IMR-90 (cell line): ENCODE data around the gene CD300LG. TPM values are rescaled to one million over a fixed set of nuclear protein-coding genes. Genes with fewer than 3 reads are reported as not detected.

Experiments used
- ATAC-seq: fragments of 200-7000 bp; cut with Tn5 transposase; 2 replicates; pipeline ENCODE4 v1.9.1; 2020; ENCODE audit warnings: low read depth, mild to moderate bottlenecking, moderate library complexity
- BruUV-seq: library from RNA; stranded (reverse); fragments of 400-500 nt; replicated peaks from 2 replicates; lab custom pipeline; 2021; lab: Mats Ljungman, UMichigan
- CTCF ChIA-PET: fragments of 300-600 bp; formaldehyde crosslinking; extraction: SDS; loops from one replicate; lab custom pipeline; 2021; ENCODE audit warnings: antibody characterized with exemption; lab: Yijun Ruan, JAX
- POLR2A ChIA-PET: fragments of 300-600 bp; sonication (Branson Sonifier 250); formaldehyde crosslinking; loops from one replicate; lab custom pipeline; 2022; ENCODE audit warnings: antibody characterized with exemption; ENCODE audit not compliant: unreplicated experiment; lab: Charles Lee
- DNase-seq: peaks from one replicate; pipeline ENCODE4 v3.0.0; 2013
- H2AFZ ChIP-seq: replicated peaks from 2 replicates; pipeline ENCODE3; 2013; ENCODE audit warnings: low read length, mild to moderate bottlenecking; ENCODE audit not compliant: poor library complexity
- H2AK5ac ChIP-seq: 2 replicates; pipeline ENCODE4 v1.6.1; 2013; ENCODE audit warnings: low read depth, low read length, inconsistent platforms
- H2AK9ac ChIP-seq: replicated peaks from 2 replicates; pipeline ENCODE3; 2013; ENCODE audit warnings: mild to moderate bottlenecking, low read depth, low read length, moderate library complexity; ENCODE audit not compliant: poor library complexity
- H2BK120ac ChIP-seq: 2 replicates; pipeline ENCODE4 v1.6.1; 2013; ENCODE audit warnings: low read depth, low read length, inconsistent platforms
- H2BK15ac ChIP-seq: 3 replicates; pipeline ENCODE4 v1.6.1; 2013; ENCODE audit warnings: low read depth, low read length, inconsistent platforms
- H2BK20ac ChIP-seq: 2 replicates; pipeline ENCODE4 v1.6.1; 2013; ENCODE audit warnings: low read depth, mild to moderate bottlenecking, inconsistent platforms, low read length, moderate library complexity
- H2BK5ac ChIP-seq: 2 replicates; pipeline ENCODE4 v1.6.1; 2013; ENCODE audit warnings: mild to moderate bottlenecking, low read depth, low read length, inconsistent platforms; ENCODE audit not compliant: poor library complexity, severe bottlenecking
- H3K14ac ChIP-seq: replicated peaks from 2 replicates; pipeline ENCODE4 v1.6.1; 2013; ENCODE audit warnings: low read depth, low read length, inconsistent platforms
- H3K18ac ChIP-seq: 2 replicates; pipeline ENCODE4 v1.6.1; 2013; ENCODE audit warnings: low read depth, low read length, control low read depth
- H3K23ac ChIP-seq: 2 replicates; pipeline ENCODE4 v1.6.1; 2013; ENCODE audit warnings: low read depth, low read length, inconsistent platforms
- H3K27ac ChIP-seq: 2 replicates; pipeline ENCODE4 v1.5.1; 2013; ENCODE audit warnings: mild to moderate bottlenecking, control low read depth, low read length; ENCODE audit not compliant: insufficient read depth
- H3K27me3 ChIP-seq: 2 replicates; pipeline ENCODE4 v1.6.1; 2013; ENCODE audit warnings: low read length; ENCODE audit not compliant: control insufficient read depth, insufficient read depth
- H3K36me3 ChIP-seq: 2 replicates; pipeline ENCODE4 v1.6.1; 2013; ENCODE audit warnings: low read length, mixed read lengths; ENCODE audit not compliant: control insufficient read depth, insufficient read depth
- H3K4ac ChIP-seq: 2 replicates; pipeline ENCODE4 v1.6.1; 2013; ENCODE audit warnings: low read depth, low read length, inconsistent platforms
- H3K4me1 ChIP-seq: 2 replicates; pipeline ENCODE4 v1.6.1; 2013; ENCODE audit warnings: low read length, mixed read lengths; ENCODE audit not compliant: control insufficient read depth, insufficient read depth
- H3K4me2 ChIP-seq: 2 replicates; pipeline ENCODE4 v1.6.1; 2013; ENCODE audit warnings: low read depth, mild to moderate bottlenecking, control low read depth, low read length, moderate library complexity
- H3K4me3 ChIP-seq: 2 replicates; pipeline ENCODE4 v1.5.1; 2013; ENCODE audit warnings: low read depth, mild to moderate bottlenecking, control low read depth, low read length, moderate library complexity; ENCODE audit not compliant: insufficient read depth
- H3K56ac ChIP-seq: 2 replicates; pipeline ENCODE4 v1.6.1; 2013; ENCODE audit warnings: low read length, inconsistent platforms; ENCODE audit not compliant: insufficient read depth; ENCODE audit errors: extremely low read depth
- H3K79me1 ChIP-seq, 2 experiments: 2 replicates each; pipeline ENCODE4 v1.6.1; 2013; ENCODE audit warnings: low read length in 2 of 2, inconsistent platforms in 1 of 2, low read depth in 1 of 2
- H3K9ac ChIP-seq: 2 replicates; pipeline ENCODE4 v1.6.1; 2013; ENCODE audit warnings: low read depth, low read length, control low read depth
- H3K9me1 ChIP-seq: 2 replicates; pipeline ENCODE4 v1.6.1; 2013; ENCODE audit warnings: low read length, inconsistent platforms; ENCODE audit not compliant: insufficient read depth
- H3K9me3 ChIP-seq: 2 replicates; pipeline ENCODE4 v1.6.1; 2013; ENCODE audit warnings: low read length; ENCODE audit not compliant: control insufficient read depth, insufficient read depth
- H4K20me1 ChIP-seq: 2 replicates; pipeline ENCODE4 v1.6.1; 2013; ENCODE audit warnings: low read length, inconsistent platforms; ENCODE audit not compliant: insufficient read depth
- H4K5ac ChIP-seq: 2 replicates; pipeline ENCODE4 v1.6.1; 2013; ENCODE audit warnings: mild to moderate bottlenecking, low read depth, low read length, control low read depth
- H4K8ac ChIP-seq, 2 experiments: 2 replicates each; pipeline ENCODE4 v1.6.1; 2013; ENCODE audit warnings: low read depth in 2 of 2, low read length in 2 of 2, control low read depth in 1 of 2, inconsistent platforms in 1 of 2
- H4K91ac ChIP-seq: 2 replicates; pipeline ENCODE4 v1.6.1; 2013; ENCODE audit warnings: low read depth, low read length, inconsistent platforms; ENCODE audit not compliant: insufficient read depth
- MAZ ChIP-seq: IDR thresholded peaks from 2 replicates; pipeline ENCODE4 v1.6.1; 2012; ENCODE audit warnings: low read depth, mild to moderate bottlenecking, low read length, improper control_type of control experiment, moderate library complexity, borderline replicate concordance
- POLR2A ChIP-seq: IDR thresholded peaks from 2 replicates; pipeline ENCODE4 v1.6.1; 2012; ENCODE audit warnings: mild to moderate bottlenecking, low read depth, low read length
- SMC3 ChIP-seq: fragments of 150-350 bp; IDR thresholded peaks from 2 replicates; pipeline ENCODE4 v1.6.1; 2016; ENCODE audit warnings: low read depth, mild to moderate bottlenecking, antibody characterized with exemption, low read length, moderate library complexity
- WGBS, 2 experiments: methylation state at CpG; one replicate each; pipeline versions ENCODE4 v1.1.5 to v1.1.7; 2013; ENCODE audit warnings: missing lambda C conversion rate in 2 of 2; ENCODE audit not compliant: insufficient read length in 1 of 2; ENCODE audit errors: extremely low coverage in 2 of 2; 5-methylcytosine and 5-hydroxymethylcytosine counted together
- dilution Hi-C: fragments of 300-500 bp; cut with HindIII; formaldehyde crosslinking; loops from one replicate; pipeline ENCODE4 v1.14.3; 2018; ENCODE audit warnings: low sequenced_read_pairs; ENCODE audit not compliant: unreplicated experiment
- in situ Hi-C: fragments of 300-500 bp; cut with MboI; formaldehyde crosslinking; loops from 3 replicates; pipeline ENCODE4 v1.14.3; 2019; ENCODE audit warnings: low sequenced_read_pairs, inconsistent platforms, mixed read lengths
- intact Hi-C: fragments of 100-400 bp; cut with micrococcal nuclease; formaldehyde crosslinking; loops from 2 replicates; pipeline ENCODE4 v1.10.0; 2022
- polyA plus RNA-seq, 3 experiments: library from polyadenylated mRNA; depleted of rRNA; stranded (reverse); fragments of >200 nt; gene quantifications; 2 replicates each; pipeline ENCODE4 v1.2.3, GENCODE V29; 2012; ENCODE audit warnings: low replicate concordance in 1 of 3
- total RNA-seq: library from RNA; depleted of rRNA; stranded (reverse); fragments of >200 nt; gene quantifications from 2 replicates; pipeline ENCODE4 v1.2.3, GENCODE V29; 2012

The CD300LG gene
- total and polyA plus RNA-seq, 2 of the 4 experiments (the other 2 are of a cell fraction) = not detected

DNA sequence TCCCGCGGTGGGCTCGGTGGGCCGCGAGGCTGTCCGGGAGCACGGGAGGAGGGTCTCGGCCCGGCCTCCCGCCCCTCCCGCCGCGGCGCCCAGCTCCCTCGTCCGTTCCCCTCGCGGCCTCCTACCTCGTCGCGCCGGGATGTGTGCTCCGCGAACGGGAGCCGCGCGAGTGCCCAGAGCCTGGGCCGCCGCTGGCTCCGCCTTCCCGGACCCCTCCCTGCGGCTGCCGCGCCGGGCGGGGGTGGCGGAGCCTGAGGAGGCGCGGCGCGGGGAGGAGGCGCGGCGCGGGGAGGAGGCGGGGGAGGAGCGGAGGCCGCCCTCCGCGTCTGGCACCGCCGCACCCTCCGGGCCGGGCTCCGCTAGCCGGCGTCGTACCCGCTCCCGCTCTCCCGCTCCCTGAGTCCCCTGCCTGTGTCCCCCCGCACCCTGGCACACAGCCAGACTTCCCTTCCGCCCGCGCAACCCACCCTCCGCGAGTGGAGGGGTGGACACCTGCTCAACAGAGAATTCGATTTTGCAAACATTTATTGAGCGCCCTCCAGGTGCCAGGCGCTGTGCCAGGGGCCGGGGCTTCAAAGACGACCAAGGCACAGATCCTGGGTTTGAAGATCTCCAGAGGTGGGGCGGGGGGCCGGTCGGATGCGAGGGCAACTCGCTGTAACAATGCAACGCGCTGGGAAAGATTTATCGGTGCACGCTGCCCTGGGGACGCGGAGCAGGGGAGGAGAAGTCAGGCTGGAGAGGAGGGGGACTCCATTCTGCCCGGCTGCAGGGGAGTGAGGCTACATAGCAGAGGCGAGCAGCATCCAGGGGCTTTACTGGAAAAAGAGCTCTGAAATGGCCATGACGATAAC lies 13.8 kb upstream of the CD300LG start, which contains the start of gene MPP3:
TSS of gene MPP3 (minus strand) at position 171 of the 854 bp plus-strand sequence. CDS start 1,240 bp downstream, outside the sequence.
- no TSS peak for BruUV-seq
- H3K23ac ChIP-seq = peak within 1 kb of the TSS; percentile 66; the same call in 1 of the 2 replicates
- peaks cover 18% of the 10 kb centered on the region for H3K36me3 ChIP-seq
- H4K20me1 ChIP-seq = 0 out of 2 replicates have a peak, but pooled peaks cover 6% of the 10 kb centered on the region
- 4% methylated on average over 19 of the region's 87 CpGs; no CpG with 5 or more reads in 1 of the 2 experiments for WGBS, 2 experiments
- ChIA-PET CTCF (interaction anchor here (1.8 kb wide), 1 partner anchor 66 kb away, joined by 3 read pairs; no protein-coding TSS in a partner anchor), POLR2A (no interaction called here)
- H3K18ac ChIP-seq = no peak within 1 kb of the TSS; the same call in 1 of the 2 replicates
- peak within 1 kb of the TSS; percentile 86 for H3K4me3 ChIP-seq
- in situ Hi-C loops (no loop called here), dilution Hi-C loops (no loop called here), intact Hi-C loops (loop anchor here (2.0 kb wide), 1 partner anchor 54 kb away; the partner anchor contains the start of gene DUSP3)
- DNase-seq (peak; percentile 59), ATAC-seq (peak; percentile 97)
- H2AK5ac ChIP-seq = peak within 1 kb of the TSS; percentile 78
- H2BK20ac ChIP-seq = no peak within 1 kb of the TSS
- peak within 1 kb of the TSS; percentile 76 for H3K4ac ChIP-seq
- H3K27me3 ChIP-seq = no peaks in the 10 kb centered on the region
- peak within 1 kb of the TSS; percentile 25 for H4K5ac ChIP-seq
- peak within 1 kb of the TSS; percentile 26; the same call in 1 of the 3 replicates for H2BK15ac ChIP-seq
- H2BK120ac ChIP-seq = peak within 1 kb of the TSS; percentile 41
- peak; percentile 85 for TF ChIP-seq POLR2A
- no peak for TF ChIP-seq SMC3
- peak; percentile 93 for TF ChIP-seq MAZ
- H2AK9ac ChIP-seq = peak within 1 kb of the TSS; percentile 97
- H3K9me1 ChIP-seq = peaks cover 11% of the 10 kb centered on the region; the same call in 1 of the 2 replicates
- H4K8ac ChIP-seq = peak within 1 kb of the TSS; percentile 8 to 61; a peak in 2 of 4 replicates
- H3K56ac ChIP-seq = no peak within 1 kb of the TSS
- peaks cover 11 to 35% of the 10 kb centered on the region in 2 experiments for H3K79me1 ChIP-seq
- H3K4me1 ChIP-seq = peaks cover 5% of the 10 kb centered on the region
- H3K14ac ChIP-seq = peak within 1 kb of the TSS; percentile 84
- peak within 1 kb of the TSS; percentile 74 for H3K9ac ChIP-seq
- H2AFZ ChIP-seq = peak within 1 kb of the TSS; percentile 98
- H2BK5ac ChIP-seq = peak within 1 kb of the TSS; percentile 63
- no peaks in the 10 kb centered on the region for H3K9me3 ChIP-seq
- H3K4me2 ChIP-seq = peak within 1 kb of the TSS; percentile 85
- peak within 1 kb of the TSS; percentile 84 for H4K91ac ChIP-seq
- peak within 1 kb of the TSS; percentile 70; the same call in 1 of the 2 replicates for H3K27ac ChIP-seq
